ENCODE measurements around the gene NMT2. TPM values are rescaled to one million over a fixed set of nuclear protein-coding genes. Genes with fewer than 3 reads are reported as not detected.

The NMT2 gene
- total RNA-seq, 1 donor, result 84.2 TPM

GRCh38 chr10:15103513-15103912 is 65.0 kb downstream of the NMT2 start:
- no peak for TF ChIP-seq CTCF (IDR thresholded peaks at IDR 0.05; ENCODE audit: insufficient read depth, low read depth, low read length)
- H3K4me3 ChIP-seq (ENCODE audit: low read depth, low read length), result no peak overlapping the region
- DNase-seq (ENCODE audit: low read depth), result no peak

GRCh38 chr10:15099886-15100285 is 68.6 kb downstream of the NMT2 start:
- no peak overlapping the region for H3K4me3 ChIP-seq (ENCODE audit: low read depth, low read length)
- no peak for TF ChIP-seq CTCF (IDR thresholded peaks at IDR 0.05; ENCODE audit: insufficient read depth, low read depth, low read length)
- DNase-seq (ENCODE audit: low read depth), result no peak

GRCh38 chr10:15097011-15097812 is 71.3 kb downstream of the NMT2 start, which contains the start of gene RPP38:
RPP38 (plus strand) TSS chr10:15097355; CDS start chr10:15103315, 5,960 bp downstream.
- DNase-seq (ENCODE audit: low read depth), result peak; percentile 95
- no peak for TF ChIP-seq CTCF (IDR thresholded peaks at IDR 0.05; ENCODE audit: insufficient read depth, low read depth, low read length)
- peak within 1 kb of the TSS; percentile 91 for H3K4me3 ChIP-seq (ENCODE audit: low read depth, low read length)

- no peak for TF ChIP-seq CTCF (IDR thresholded peaks at IDR 0.05; ENCODE audit: insufficient read depth, low read depth, low read length)
- H3K4me3 ChIP-seq (ENCODE audit: low read depth, low read length), result peak overlapping the region; percentile 91
- DNase-seq (ENCODE audit: low read depth), result no peak
These were observed 71.9 kb downstream of the NMT2 start for GRCh38 chr10:15096661-15097010.

GRCh38 chr10:15092855-15093408 is 75.6 kb downstream of the NMT2 start:
- no peak for TF ChIP-seq CTCF (IDR thresholded peaks at IDR 0.05; ENCODE audit: insufficient read depth, low read depth, low read length)
- DNase-seq (ENCODE audit: low read depth), result no peak
- no peak overlapping the region for H3K4me3 ChIP-seq (ENCODE audit: low read depth, low read length)

GRCh38 chr10:15091418-15091817 is 77.1 kb downstream of the NMT2 start:
- no peak overlapping the region for H3K4me3 ChIP-seq (ENCODE audit: low read depth, low read length)
- TF ChIP-seq CTCF (IDR thresholded peaks at IDR 0.05; ENCODE audit: insufficient read depth, low read depth, low read length), result no peak
- no peak for DNase-seq (ENCODE audit: low read depth)

Measured in fibroblast of villous mesenchyme (primary cell).